A549 (cell line): ENCODE measurements around the gene DHDH. TPM values are rescaled to one million over a fixed set of nuclear protein-coding genes. Genes with fewer than 3 reads are reported as not detected.

ENCODE experiments used
- polyA plus RNA-seq, 4 experiments: library from polyadenylated mRNA; depleted of rRNA in 3 of 4; stranded (reverse); fragments of >200 nt; fragmentation: RNase III in 1 of 4; extraction: RNeasy Plus Mini Kit Qiagen cat#74134 plus additional on column Dnase treatment in 1 of 4; gene quantifications; 2 replicates in 3 of 4; 3 replicates in 1 of 4; pipeline ENCODE4 v1.2.3, GENCODE V29; 2011 to 2017
- small RNA-seq, 6 experiments: library from RNA; depleted of rRNA; stranded (forward); fragments of <200 nt; gene quantifications; one replicate each; pipeline ENCODE3, GENCODE V24; 2012

Gene DHDH
- polyA plus RNA-seq, 2 of the 4 experiments (the other 2 are of a cell fraction) = 0.78 to 1.2 TPM

Small RNA genes lying within 50 kb of the gene (small RNA-seq; reads per million reads assigned to genes)
- gene AC026803.1 = 0 reads per million in 6 experiments

Other genes starting within 250 kb of the DHDH start
Only the 30 nearest of the 31 such genes appear.
- gene MAMSTR, start 214.0 kb upstream of the DHDH start, polyA plus RNA-seq (2011; rRNA removed) = 0.45 and 0.52 TPM in 2 replicates
- gene MAMSTR, start 214.0 kb upstream of the DHDH start, polyA plus RNA-seq (2017; fragmentation: RNase III; extraction: RNeasy Plus Mini Kit Qiagen cat#74134 plus additional on column Dnase treatment) = 0.33 to 0.44 TPM (median 0.40 TPM) in 3 replicates
- gene RASIP1, start 193.1 kb upstream of the DHDH start, polyA plus RNA-seq (2011; rRNA removed) = 0.33 and 0.40 TPM in 2 replicates
- 0.36 to 0.62 TPM (median 0.45 TPM) in 3 replicates for gene RASIP1, start 193.1 kb upstream of the DHDH start, polyA plus RNA-seq (2017; fragmentation: RNase III; extraction: RNeasy Plus Mini Kit Qiagen cat#74134 plus additional on column Dnase treatment)
- not detected in 2 replicates for gene IZUMO1, start 186.8 kb upstream of the DHDH start, polyA plus RNA-seq (2011; rRNA removed)
- not detected in 3 replicates for gene IZUMO1, start 186.8 kb upstream of the DHDH start, polyA plus RNA-seq (2017; fragmentation: RNase III; extraction: RNeasy Plus Mini Kit Qiagen cat#74134 plus additional on column Dnase treatment)
- gene FUT1, start 181.1 kb upstream of the DHDH start, polyA plus RNA-seq (2011; rRNA removed) = 1.4 and 1.5 TPM in 2 replicates
- gene FUT1, start 181.1 kb upstream of the DHDH start, polyA plus RNA-seq (2017; fragmentation: RNase III; extraction: RNeasy Plus Mini Kit Qiagen cat#74134 plus additional on column Dnase treatment) = 0.05 to 0.13 TPM (median 0.09 TPM) in 3 replicates
- 0.06 TPM in 1 of 2 replicates, not detected in the other for gene FGF21, start 178.2 kb upstream of the DHDH start, polyA plus RNA-seq (2011; rRNA removed)
- not detected in 3 replicates for gene FGF21, start 178.2 kb upstream of the DHDH start, polyA plus RNA-seq (2017; fragmentation: RNase III; extraction: RNeasy Plus Mini Kit Qiagen cat#74134 plus additional on column Dnase treatment)
- gene BCAT2, start 122.7 kb upstream of the DHDH start, polyA plus RNA-seq (2011; rRNA removed) = 30.4 and 31.9 TPM in 2 replicates
- gene BCAT2, start 122.7 kb upstream of the DHDH start, polyA plus RNA-seq (2017; fragmentation: RNase III; extraction: RNeasy Plus Mini Kit Qiagen cat#74134 plus additional on column Dnase treatment) = 46.4 to 47.9 TPM (median 47.2 TPM) in 3 replicates
- gene HSD17B14, start 97.2 kb upstream of the DHDH start, polyA plus RNA-seq (2011; rRNA removed) = 8.1 and 11.1 TPM in 2 replicates
- 10.6 to 20.9 TPM (median 19.5 TPM) in 3 replicates for gene HSD17B14, start 97.2 kb upstream of the DHDH start, polyA plus RNA-seq (2017; fragmentation: RNase III; extraction: RNeasy Plus Mini Kit Qiagen cat#74134 plus additional on column Dnase treatment)
- gene PLEKHA4, start 65.1 kb upstream of the DHDH start, polyA plus RNA-seq (2011; rRNA removed) = 0.34 and 0.42 TPM in 2 replicates
- gene PLEKHA4, start 65.1 kb upstream of the DHDH start, polyA plus RNA-seq (2017; fragmentation: RNase III; extraction: RNeasy Plus Mini Kit Qiagen cat#74134 plus additional on column Dnase treatment) = 0.46 to 0.78 TPM (median 0.47 TPM) in 3 replicates
- gene PPP1R15A, start 61.3 kb upstream of the DHDH start, polyA plus RNA-seq (2011; rRNA removed) = 49.0 and 74.2 TPM in 2 replicates
- gene PPP1R15A, start 61.3 kb upstream of the DHDH start, polyA plus RNA-seq (2017; fragmentation: RNase III; extraction: RNeasy Plus Mini Kit Qiagen cat#74134 plus additional on column Dnase treatment) = 28.1 to 29.7 TPM (median 29.2 TPM) in 3 replicates
- gene TULP2, start 35.0 kb upstream of the DHDH start, polyA plus RNA-seq (2011; rRNA removed) = not detected in 2 replicates
- not detected in 3 replicates for gene TULP2, start 35.0 kb upstream of the DHDH start, polyA plus RNA-seq (2017; fragmentation: RNase III; extraction: RNeasy Plus Mini Kit Qiagen cat#74134 plus additional on column Dnase treatment)
- gene NUCB1, start 33.4 kb upstream of the DHDH start, polyA plus RNA-seq (2011; rRNA removed) = 58.5 and 79.5 TPM in 2 replicates
- 154 to 182 TPM (median 174 TPM) in 3 replicates for gene NUCB1, start 33.4 kb upstream of the DHDH start, polyA plus RNA-seq (2017; fragmentation: RNase III; extraction: RNeasy Plus Mini Kit Qiagen cat#74134 plus additional on column Dnase treatment)
- gene BAX, start 21.2 kb downstream of the DHDH start, polyA plus RNA-seq (2011; rRNA removed) = 120 and 134 TPM in 2 replicates
- 265 to 299 TPM (median 284 TPM) in 3 replicates for gene BAX, start 21.2 kb downstream of the DHDH start, polyA plus RNA-seq (2017; fragmentation: RNase III; extraction: RNeasy Plus Mini Kit Qiagen cat#74134 plus additional on column Dnase treatment)
- 4,743 and 7,067 TPM in 2 replicates for gene FTL, start 31.6 kb downstream of the DHDH start, polyA plus RNA-seq (2011; rRNA removed)
- 12,141 to 13,930 TPM (median 13,921 TPM) in 3 replicates for gene FTL, start 31.6 kb downstream of the DHDH start, polyA plus RNA-seq (2017; fragmentation: RNase III; extraction: RNeasy Plus Mini Kit Qiagen cat#74134 plus additional on column Dnase treatment)
- 10.3 and 16.4 TPM in 2 replicates for gene GYS1, start 59.6 kb downstream of the DHDH start, polyA plus RNA-seq (2011; rRNA removed)
- 23.8 to 25.0 TPM (median 24.8 TPM) in 3 replicates for gene GYS1, start 59.6 kb downstream of the DHDH start, polyA plus RNA-seq (2017; fragmentation: RNase III; extraction: RNeasy Plus Mini Kit Qiagen cat#74134 plus additional on column Dnase treatment)
- gene RUVBL2, start 60.2 kb downstream of the DHDH start, polyA plus RNA-seq (2011; rRNA removed) = 146 and 186 TPM in 2 replicates
- gene RUVBL2, start 60.2 kb downstream of the DHDH start, polyA plus RNA-seq (2017; fragmentation: RNase III; extraction: RNeasy Plus Mini Kit Qiagen cat#74134 plus additional on column Dnase treatment) = 213 to 274 TPM (median 225 TPM) in 3 replicates
- not detected in 2 replicates for gene LHB, start 83.4 kb downstream of the DHDH start, polyA plus RNA-seq (2011; rRNA removed)
- 0.22 TPM in 1 of 3 replicates, not detected in the others for gene LHB, start 83.4 kb downstream of the DHDH start, polyA plus RNA-seq (2017; fragmentation: RNase III; extraction: RNeasy Plus Mini Kit Qiagen cat#74134 plus additional on column Dnase treatment)
- not detected in 2 replicates for gene CGB3, start 90.6 kb downstream of the DHDH start, polyA plus RNA-seq (2011; rRNA removed)
- 0.13 to 0.28 TPM in 2 of 3 replicates, not detected in the other for gene CGB3, start 90.6 kb downstream of the DHDH start, polyA plus RNA-seq (2017; fragmentation: RNase III; extraction: RNeasy Plus Mini Kit Qiagen cat#74134 plus additional on column Dnase treatment)
- gene CGB2, start 98.2 kb downstream of the DHDH start, polyA plus RNA-seq (2011; rRNA removed) = not detected in 2 replicates
- gene CGB2, start 98.2 kb downstream of the DHDH start, polyA plus RNA-seq (2017; fragmentation: RNase III; extraction: RNeasy Plus Mini Kit Qiagen cat#74134 plus additional on column Dnase treatment) = not detected in 3 replicates
- gene CGB1, start 103.2 kb downstream of the DHDH start, polyA plus RNA-seq (2011; rRNA removed) = not detected in 2 replicates
- gene CGB1, start 103.2 kb downstream of the DHDH start, polyA plus RNA-seq (2017; fragmentation: RNase III; extraction: RNeasy Plus Mini Kit Qiagen cat#74134 plus additional on column Dnase treatment) = 0.13 TPM in 1 of 3 replicates, not detected in the others
- gene CGB5, start 110.1 kb downstream of the DHDH start, polyA plus RNA-seq (2011; rRNA removed) = 0.15 and 0.23 TPM in 2 replicates
- gene CGB5, start 110.1 kb downstream of the DHDH start, polyA plus RNA-seq (2017; fragmentation: RNase III; extraction: RNeasy Plus Mini Kit Qiagen cat#74134 plus additional on column Dnase treatment) = 0.53 to 0.94 TPM (median 0.71 TPM) in 3 replicates
- 0.63 and 0.95 TPM in 2 replicates for gene CGB8, start 115.4 kb downstream of the DHDH start, polyA plus RNA-seq (2011; rRNA removed)
- 2.0 to 2.7 TPM (median 2.4 TPM) in 3 replicates for gene CGB8, start 115.4 kb downstream of the DHDH start, polyA plus RNA-seq (2017; fragmentation: RNase III; extraction: RNeasy Plus Mini Kit Qiagen cat#74134 plus additional on column Dnase treatment)
- 0.34 and 0.56 TPM in 2 replicates for gene CGB7, start 124.0 kb downstream of the DHDH start, polyA plus RNA-seq (2011; rRNA removed)
- 0.63 to 0.88 TPM (median 0.79 TPM) in 3 replicates for gene CGB7, start 124.0 kb downstream of the DHDH start, polyA plus RNA-seq (2017; fragmentation: RNase III; extraction: RNeasy Plus Mini Kit Qiagen cat#74134 plus additional on column Dnase treatment)
- gene NTF4, start 131.1 kb downstream of the DHDH start, polyA plus RNA-seq (2011; rRNA removed) = 0.34 and 0.37 TPM in 2 replicates
- 1.0 to 2.4 TPM (median 1.7 TPM) in 3 replicates for gene NTF4, start 131.1 kb downstream of the DHDH start, polyA plus RNA-seq (2017; fragmentation: RNase III; extraction: RNeasy Plus Mini Kit Qiagen cat#74134 plus additional on column Dnase treatment)
- gene KCNA7, start 139.0 kb downstream of the DHDH start, polyA plus RNA-seq (2011; rRNA removed) = not detected in 2 replicates
- not detected in 3 replicates for gene KCNA7, start 139.0 kb downstream of the DHDH start, polyA plus RNA-seq (2017; fragmentation: RNase III; extraction: RNeasy Plus Mini Kit Qiagen cat#74134 plus additional on column Dnase treatment)
- gene SNRNP70, start 151.8 kb downstream of the DHDH start, polyA plus RNA-seq (2011; rRNA removed) = 214 and 220 TPM in 2 replicates
- gene SNRNP70, start 151.8 kb downstream of the DHDH start, polyA plus RNA-seq (2017; fragmentation: RNase III; extraction: RNeasy Plus Mini Kit Qiagen cat#74134 plus additional on column Dnase treatment) = 338 to 350 TPM (median 342 TPM) in 3 replicates
- 4.6 and 5.4 TPM in 2 replicates for gene LIN7B, start 180.7 kb downstream of the DHDH start, polyA plus RNA-seq (2011; rRNA removed)
- 7.1 to 8.3 TPM (median 8.0 TPM) in 3 replicates for gene LIN7B, start 180.7 kb downstream of the DHDH start, polyA plus RNA-seq (2017; fragmentation: RNase III; extraction: RNeasy Plus Mini Kit Qiagen cat#74134 plus additional on column Dnase treatment)
- 1.4 and 1.8 TPM in 2 replicates for gene C19orf73, start 185.4 kb downstream of the DHDH start, polyA plus RNA-seq (2011; rRNA removed)
- gene C19orf73, start 185.4 kb downstream of the DHDH start, polyA plus RNA-seq (2017; fragmentation: RNase III; extraction: RNeasy Plus Mini Kit Qiagen cat#74134 plus additional on column Dnase treatment) = 1.7 to 2.2 TPM (median 1.7 TPM) in 3 replicates
- gene PPFIA3, start 185.8 kb downstream of the DHDH start, polyA plus RNA-seq (2011; rRNA removed) = 2.5 and 3.2 TPM in 2 replicates
- 6.5 to 8.0 TPM (median 7.3 TPM) in 3 replicates for gene PPFIA3, start 185.8 kb downstream of the DHDH start, polyA plus RNA-seq (2017; fragmentation: RNase III; extraction: RNeasy Plus Mini Kit Qiagen cat#74134 plus additional on column Dnase treatment)
- 0.04 TPM in 1 of 2 replicates, not detected in the other for gene HRC, start 221.7 kb downstream of the DHDH start, polyA plus RNA-seq (2011; rRNA removed)
- 0.04 to 0.05 TPM in 2 of 3 replicates, not detected in the other for gene HRC, start 221.7 kb downstream of the DHDH start, polyA plus RNA-seq (2017; fragmentation: RNase III; extraction: RNeasy Plus Mini Kit Qiagen cat#74134 plus additional on column Dnase treatment)
- gene TRPM4, start 224.1 kb downstream of the DHDH start, polyA plus RNA-seq (2011; rRNA removed) = 4.7 and 4.9 TPM in 2 replicates
- gene TRPM4, start 224.1 kb downstream of the DHDH start, polyA plus RNA-seq (2017; fragmentation: RNase III; extraction: RNeasy Plus Mini Kit Qiagen cat#74134 plus additional on column Dnase treatment) = 8.4 to 9.4 TPM (median 9.1 TPM) in 3 replicates